WTC11 (cell line): ENCODE data around the gene TMEM141. TPM values are rescaled to one million over a fixed set of nuclear protein-coding genes. Genes with fewer than 3 reads are reported as not detected.

ENCODE experiments used
- ATAC-seq: fragments of 200-7000 bp; cut with Tn5 transposase; 2 replicates; pipeline ENCODE4 v1.10.0; 2021; ENCODE audit warnings: mild to moderate bottlenecking, moderate library complexity
- CTCF ChIA-PET: fragments of 300-600 bp; sonication (Branson Sonifier 250); formaldehyde crosslinking; loops from one replicate; lab custom pipeline; 2021; ENCODE audit warnings: antibody characterized with exemption; lab: Charles Lee
- POLR2A ChIA-PET: fragments of 350-600 bp; sonication (Branson Sonifier 250); formaldehyde crosslinking; loops from one replicate; lab custom pipeline; 2021; ENCODE audit warnings: antibody characterized with exemption; lab: Charles Lee
- DNase-seq: peaks from one replicate; pipeline ENCODE4 v3.0.0; 2021; ENCODE audit warnings: low spot score
- H3K27ac Mint-ChIP-seq: 2 replicates; pipeline ENCODE4 v1.8.0; 2021; ENCODE audit warnings: mixed read lengths
- H3K27me3 Mint-ChIP-seq: 2 replicates; pipeline ENCODE4 v1.8.0; 2021; ENCODE audit warnings: low read depth, mild to moderate bottlenecking, moderate library complexity, mixed read lengths
- H3K36me3 Mint-ChIP-seq: 2 replicates; pipeline ENCODE4 v1.8.0; 2021; ENCODE audit warnings: mixed read lengths
- H3K4me1 Mint-ChIP-seq: 2 replicates; pipeline ENCODE4 v1.8.0; 2022; ENCODE audit warnings: mixed read lengths
- H3K4me3 Mint-ChIP-seq: 2 replicates; pipeline ENCODE4 v1.8.0; 2021; ENCODE audit warnings: mild to moderate bottlenecking, moderate library complexity, mixed read lengths
- H3K9me3 Mint-ChIP-seq: 2 replicates; pipeline ENCODE4 v1.8.0; 2021; ENCODE audit warnings: mixed read lengths
- ATF1 ChIP-seq: sonication (generic); formaldehyde crosslinking; IDR thresholded peaks from 2 replicates; pipeline ENCODE4 v1.8.1; 2023; ENCODE audit warnings: mild to moderate bottlenecking, moderate library complexity, missing genetic modification reagents
- CREM ChIP-seq: sonication (generic); formaldehyde crosslinking; IDR thresholded peaks from 2 replicates; pipeline ENCODE4 v1.8.1; 2022; ENCODE audit warnings: mild to moderate bottlenecking, missing genetic modification reagents, moderate library complexity
- EMX1 ChIP-seq: fragments of 250-450 bp; sonication (Bioruptor Pico); IDR thresholded peaks from 2 replicates; pipeline ENCODE4 v1.8.0; 2021; ENCODE audit warnings: mild to moderate bottlenecking
- FOXP1 ChIP-seq: sonication (generic); formaldehyde crosslinking; IDR thresholded peaks from 2 replicates; pipeline ENCODE4 v1.8.0; 2022; ENCODE audit warnings: missing genetic modification reagents, mild to moderate bottlenecking, moderate library complexity, borderline replicate concordance
- GRHL2 ChIP-seq: fragments of 250-450 bp; sonication (Bioruptor Pico); IDR thresholded peaks from 2 replicates; pipeline ENCODE4 v1.8.0; 2022; ENCODE audit warnings: mild to moderate bottlenecking, moderate library complexity; ENCODE audit not compliant: insufficient replicate concordance, severe bottlenecking
- MYBL2 ChIP-seq: sonication (generic); formaldehyde crosslinking; IDR thresholded peaks from 2 replicates; pipeline ENCODE4 v1.8.1; 2023; ENCODE audit warnings: mild to moderate bottlenecking, moderate library complexity, missing genetic modification reagents
- NR3C1 ChIP-seq: sonication (generic); formaldehyde crosslinking; conservative IDR thresholded peaks from 2 replicates; pipeline ENCODE4 v1.8.1; 2023; ENCODE audit warnings: low read depth, mild to moderate bottlenecking, missing genetic modification reagents
- SMAD4 ChIP-seq: sonication (generic); formaldehyde crosslinking; IDR thresholded peaks from 2 replicates; pipeline ENCODE4 v1.8.0; 2022; ENCODE audit warnings: mild to moderate bottlenecking, missing genetic modification reagents
- ZNF219 ChIP-seq: sonication (generic); formaldehyde crosslinking; IDR thresholded peaks from 2 replicates; pipeline ENCODE4 v1.8.0; 2023; ENCODE audit warnings: missing genetic modification reagents, mild to moderate bottlenecking, borderline replicate concordance
- ZNF396 ChIP-seq: fragments of 250-450 bp; sonication (Bioruptor Pico); IDR thresholded peaks from 2 replicates; pipeline ENCODE4 v1.8.0; 2021; ENCODE audit warnings: mild to moderate bottlenecking, moderate library complexity, borderline replicate concordance
- total RNA-seq: library from RNA; stranded (reverse); gene quantifications from 3 replicates; pipeline ENCODE4 v1.2.3, GENCODE V29; 2021
- TF ChIP-seq, protein P1 (sequence below): fragments of 200-600 bp; IDR thresholded peaks from 2 replicates; pipeline ENCODE4 v1.8.0; 2022; ENCODE audit warnings: antibody characterized with exemption
- TF ChIP-seq, protein P2 (sequence below): sonication (generic); formaldehyde crosslinking; IDR thresholded peaks from 2 replicates; pipeline ENCODE4 v1.8.1; 2023; ENCODE audit warnings: mild to moderate bottlenecking, missing genetic modification reagents, borderline replicate concordance
- TF ChIP-seq, protein P3 (sequence below): sonication (generic); formaldehyde crosslinking; IDR thresholded peaks from 2 replicates; pipeline ENCODE4 v1.8.1; 2023; ENCODE audit warnings: mild to moderate bottlenecking, moderate library complexity, missing genetic modification reagents

The TMEM141 gene
- total RNA-seq, 1 experiment from 2014 or later: 72.0 TPM

DNA sequence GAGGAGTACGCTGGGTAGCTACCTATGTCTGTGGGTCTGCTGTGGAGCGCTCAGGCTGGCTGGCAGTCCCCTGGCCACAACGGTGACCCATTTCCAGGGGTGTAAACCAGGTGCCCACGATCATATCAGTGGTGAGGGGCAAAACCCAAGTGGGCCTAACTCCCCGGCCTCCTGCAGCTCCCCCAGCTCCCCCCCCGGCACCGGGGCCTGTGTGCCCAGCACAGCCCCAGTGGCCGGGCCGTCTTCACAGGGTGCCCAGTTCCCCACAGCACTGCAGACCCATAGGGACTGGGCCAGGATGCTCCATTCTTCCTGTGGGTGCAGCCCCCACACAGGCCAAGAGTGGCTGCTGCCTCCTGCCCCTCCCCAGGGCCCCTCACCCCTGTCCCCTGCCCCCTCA, 32.1 kb upstream of the TMEM141 start:
- Mint-ChIP-seq H3K27ac (no peak overlapping the region), H3K9me3 (peaks cover 13% of the 10 kb centered on the region)
- TF ChIP-seq SMAD4 (CRISPR knock-in tag) (no peak), CREM (CRISPR knock-in tag) (no peak), ZNF219 (CRISPR knock-in tag) (no peak), MYBL2 (CRISPR knock-in tag) (no peak), ZNF396 (CRISPR knock-in tag) (no peak), NR3C1 (CRISPR knock-in tag) (no peak), GRHL2 (CRISPR knock-in tag) (no peak), EMX1 (CRISPR knock-in tag) (no peak)
- TF ChIP-seq, protein P1, sequence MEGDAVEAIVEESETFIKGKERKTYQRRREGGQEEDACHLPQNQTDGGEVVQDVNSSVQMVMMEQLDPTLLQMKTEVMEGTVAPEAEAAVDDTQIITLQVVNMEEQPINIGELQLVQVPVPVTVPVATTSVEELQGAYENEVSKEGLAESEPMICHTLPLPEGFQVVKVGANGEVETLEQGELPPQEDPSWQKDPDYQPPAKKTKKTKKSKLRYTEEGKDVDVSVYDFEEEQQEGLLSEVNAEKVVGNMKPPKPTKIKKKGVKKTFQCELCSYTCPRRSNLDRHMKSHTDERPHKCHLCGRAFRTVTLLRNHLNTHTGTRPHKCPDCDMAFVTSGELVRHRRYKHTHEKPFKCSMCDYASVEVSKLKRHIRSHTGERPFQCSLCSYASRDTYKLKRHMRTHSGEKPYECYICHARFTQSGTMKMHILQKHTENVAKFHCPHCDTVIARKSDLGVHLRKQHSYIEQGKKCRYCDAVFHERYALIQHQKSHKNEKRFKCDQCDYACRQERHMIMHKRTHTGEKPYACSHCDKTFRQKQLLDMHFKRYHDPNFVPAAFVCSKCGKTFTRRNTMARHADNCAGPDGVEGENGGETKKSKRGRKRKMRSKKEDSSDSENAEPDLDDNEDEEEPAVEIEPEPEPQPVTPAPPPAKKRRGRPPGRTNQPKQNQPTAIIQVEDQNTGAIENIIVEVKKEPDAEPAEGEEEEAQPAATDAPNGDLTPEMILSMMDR: no peak
- TF ChIP-seq, all 79 proteins: peak for 0
- Mint-ChIP-seq H3K4me1 (peaks cover 11% of the 10 kb centered on the region), H3K36me3 (peaks cover 3% of the 10 kb centered on the region; the same call in 1 of the 2 replicates), H3K4me3 (no peak overlapping the region), H3K27me3 (no peaks in the 10 kb centered on the region; the same call in 1 of the 2 replicates)
- DNase-seq: no peak
- ATAC-seq: no peak
- ChIA-PET CTCF (interaction anchor here (0.6 to 2.2 kb wide), 7 partner anchors 16 to 220 kb away, joined by 3 to 39 read pairs (median 7); partner anchors contain the start of gene LCN10), POLR2A (no interaction called here)

DNA sequence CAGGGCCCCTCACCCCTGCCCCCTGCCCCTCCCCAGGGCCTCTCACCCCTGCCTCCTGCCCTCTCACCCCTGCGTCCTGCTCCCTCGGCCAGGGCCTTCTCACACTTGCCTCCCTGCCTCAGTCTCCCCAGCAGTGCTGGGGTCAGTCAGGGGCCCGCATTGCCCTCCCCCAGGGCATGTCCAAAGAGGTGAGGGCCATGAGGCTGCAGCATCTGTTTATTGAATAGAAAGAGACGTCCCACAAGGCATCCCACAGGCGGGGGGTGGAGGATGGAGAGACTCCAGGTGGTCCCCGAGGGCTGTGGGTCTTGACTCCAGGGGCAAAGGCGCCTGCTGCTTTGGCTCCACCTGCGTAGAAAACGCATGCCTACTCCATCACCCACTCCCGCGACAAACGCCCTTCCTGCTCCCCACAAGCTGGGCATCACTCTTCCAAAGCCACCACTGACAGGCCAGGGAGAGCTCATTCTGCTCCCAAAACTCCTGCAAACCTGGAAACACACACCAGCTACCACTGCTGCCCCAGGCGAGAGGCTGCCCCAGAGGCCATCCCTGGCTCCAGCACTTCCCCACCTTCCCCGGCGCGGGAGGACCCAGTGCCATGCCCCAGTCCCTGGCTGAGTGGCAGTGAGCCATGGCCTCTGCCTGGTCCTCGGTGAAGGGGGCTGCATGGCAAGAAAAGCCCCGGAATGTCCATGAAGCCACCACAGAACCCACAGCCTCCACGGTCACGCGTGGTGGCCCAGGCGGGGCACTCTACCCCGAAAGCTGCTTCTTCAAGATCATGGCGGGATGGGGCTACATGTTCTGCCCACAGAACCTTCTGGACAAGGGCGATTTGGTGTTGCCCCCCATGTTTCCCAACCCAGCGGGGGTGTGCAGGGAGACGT, 31.5 kb upstream of the TMEM141 start:
- Mint-ChIP-seq H3K36me3 (peaks cover 3% of the 10 kb centered on the region; the same call in 1 of the 2 replicates), H3K4me1 (peaks cover 11% of the 10 kb centered on the region), H3K27ac (peak overlapping the region; percentile 57), H3K4me3 (no peak overlapping the region), H3K27me3 (no peaks in the 10 kb centered on the region; the same call in 1 of the 2 replicates), H3K9me3 (peaks cover 13% of the 10 kb centered on the region)
- DNase-seq (no peak), ATAC-seq (no peak)
- CTCF ChIA-PET: interaction anchor here (0.7 to 1.5 kb wide), 9 partner anchors 10 to 219 kb away, joined by 3 to 7 read pairs (median 3); partner anchors contain the start of gene LCN10
- TF ChIP-seq, protein P1: no peak
- TF ChIP-seq, protein P2, sequence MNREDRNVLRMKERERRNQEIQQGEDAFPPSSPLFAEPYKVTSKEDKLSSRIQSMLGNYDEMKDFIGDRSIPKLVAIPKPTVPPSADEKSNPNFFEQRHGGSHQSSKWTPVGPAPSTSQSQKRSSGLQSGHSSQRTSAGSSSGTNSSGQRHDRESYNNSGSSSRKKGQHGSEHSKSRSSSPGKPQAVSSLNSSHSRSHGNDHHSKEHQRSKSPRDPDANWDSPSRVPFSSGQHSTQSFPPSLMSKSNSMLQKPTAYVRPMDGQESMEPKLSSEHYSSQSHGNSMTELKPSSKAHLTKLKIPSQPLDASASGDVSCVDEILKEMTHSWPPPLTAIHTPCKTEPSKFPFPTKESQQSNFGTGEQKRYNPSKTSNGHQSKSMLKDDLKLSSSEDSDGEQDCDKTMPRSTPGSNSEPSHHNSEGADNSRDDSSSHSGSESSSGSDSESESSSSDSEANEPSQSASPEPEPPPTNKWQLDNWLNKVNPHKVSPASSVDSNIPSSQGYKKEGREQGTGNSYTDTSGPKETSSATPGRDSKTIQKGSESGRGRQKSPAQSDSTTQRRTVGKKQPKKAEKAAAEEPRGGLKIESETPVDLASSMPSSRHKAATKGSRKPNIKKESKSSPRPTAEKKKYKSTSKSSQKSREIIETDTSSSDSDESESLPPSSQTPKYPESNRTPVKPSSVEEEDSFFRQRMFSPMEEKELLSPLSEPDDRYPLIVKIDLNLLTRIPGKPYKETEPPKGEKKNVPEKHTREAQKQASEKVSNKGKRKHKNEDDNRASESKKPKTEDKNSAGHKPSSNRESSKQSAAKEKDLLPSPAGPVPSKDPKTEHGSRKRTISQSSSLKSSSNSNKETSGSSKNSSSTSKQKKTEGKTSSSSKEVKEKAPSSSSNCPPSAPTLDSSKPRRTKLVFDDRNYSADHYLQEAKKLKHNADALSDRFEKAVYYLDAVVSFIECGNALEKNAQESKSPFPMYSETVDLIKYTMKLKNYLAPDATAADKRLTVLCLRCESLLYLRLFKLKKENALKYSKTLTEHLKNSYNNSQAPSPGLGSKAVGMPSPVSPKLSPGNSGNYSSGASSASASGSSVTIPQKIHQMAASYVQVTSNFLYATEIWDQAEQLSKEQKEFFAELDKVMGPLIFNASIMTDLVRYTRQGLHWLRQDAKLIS (CRISPR knock-in tag): no peak
- no peak for TF ChIP-seq ATF1 (CRISPR knock-in tag)
- POLR2A ChIA-PET: no interaction called here

DNA sequence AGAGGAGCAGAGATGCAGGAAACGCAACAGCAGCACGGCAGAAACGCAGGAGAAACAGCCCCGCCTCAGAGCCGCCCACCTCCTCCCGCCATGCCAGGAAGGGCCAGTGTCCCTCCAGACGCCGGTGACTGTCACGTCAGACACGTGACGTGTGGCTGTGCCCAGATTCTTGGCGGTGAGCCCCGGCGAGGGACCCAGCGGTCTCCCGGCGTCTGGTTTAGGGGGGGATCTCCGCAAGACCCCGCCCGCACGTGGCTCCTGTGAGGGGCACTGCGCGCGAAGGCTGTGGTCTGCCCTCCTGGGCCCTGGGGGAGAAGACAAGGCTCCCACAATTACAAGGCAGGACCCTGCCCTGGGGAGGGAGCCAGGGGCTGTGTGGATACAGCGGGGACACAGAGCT, 30.7 kb upstream of the TMEM141 start:
- Mint-ChIP-seq H3K4me1 (peaks cover 11% of the 10 kb centered on the region), H3K9me3 (peaks cover 11% of the 10 kb centered on the region), H3K4me3 (no peak overlapping the region), H3K27me3 (no peaks in the 10 kb centered on the region; the same call in 1 of the 2 replicates), H3K27ac (peak overlapping the region; percentile 57; the same call in 1 of the 2 replicates), H3K36me3 (peaks cover 2% of the 10 kb centered on the region; the same call in 1 of the 2 replicates)
- ChIA-PET CTCF (interaction anchor here (0.7 to 3.0 kb wide), 10 partner anchors 9 to 218 kb away, joined by 3 to 11 read pairs (median 4); partner anchors contain the start of gene LCN10), POLR2A (no interaction called here)
- ATAC-seq: no peak
- DNase-seq: no peak
- TF ChIP-seq FOXP1: 0 out of 2 replicates have a peak, but pooled peaks have one; percentile 15
- no peak for TF ChIP-seq ZNF219 (CRISPR knock-in tag)
- TF ChIP-seq, protein P3, sequence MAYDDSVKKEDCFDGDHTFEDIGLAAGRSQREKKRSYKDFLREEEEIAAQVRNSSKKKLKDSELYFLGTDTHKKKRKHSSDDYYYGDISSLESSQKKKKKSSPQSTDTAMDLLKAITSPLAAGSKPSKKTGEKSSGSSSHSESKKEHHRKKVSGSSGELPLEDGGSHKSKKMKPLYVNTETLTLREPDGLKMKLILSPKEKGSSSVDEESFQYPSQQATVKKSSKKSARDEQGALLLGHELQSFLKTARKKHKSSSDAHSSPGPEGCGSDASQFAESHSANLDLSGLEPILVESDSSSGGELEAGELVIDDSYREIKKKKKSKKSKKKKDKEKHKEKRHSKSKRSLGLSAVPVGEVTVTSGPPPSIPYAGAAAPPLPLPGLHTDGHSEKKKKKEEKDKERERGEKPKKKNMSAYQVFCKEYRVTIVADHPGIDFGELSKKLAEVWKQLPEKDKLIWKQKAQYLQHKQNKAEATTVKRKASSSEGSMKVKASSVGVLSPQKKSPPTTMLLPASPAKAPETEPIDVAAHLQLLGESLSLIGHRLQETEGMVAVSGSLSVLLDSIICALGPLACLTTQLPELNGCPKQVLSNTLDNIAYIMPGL (CRISPR knock-in tag): no peak
- TF ChIP-seq, protein P1: 0 out of 2 replicates have a peak, but pooled peaks have one; percentile 15
